Heart left ventricle (tissue), 16 donors: ENCODE measurements around the gene PGAP3. TPM values are rescaled to one million over a fixed set of nuclear protein-coding genes. Genes with fewer than 3 reads are reported as not detected.

Source experiments
- ATAC-seq, 4 donors: fragments of 200-7000 bp; cut with Tn5 transposase; one replicate each; pipeline ENCODE4 v1.9.1; 2020 to 2022; ENCODE audit warnings: moderate library complexity in 4 of 4, mild to moderate bottlenecking in 3 of 4, moderate number of reproducible peaks in 1 of 4
- DNase-seq, 5 donors: peaks; one replicate each; pipeline ENCODE4 v3.0.0-alpha.2; 2020
- H3K27ac ChIP-seq, 12 donors: fragments of 200-600 bp; sonication (generic) in 4 of 12; one replicate each; pipeline versions ENCODE4 v1.5.0 to v1.8.0; 2016 to 2022; ENCODE audit warnings: mild to moderate bottlenecking in 2 of 12
- H3K27me3 ChIP-seq, 9 donors: fragments of 200-600 bp; sonication (generic) in 2 of 9; one replicate each; pipeline versions ENCODE4 v1.5.1 to v1.8.0; 2016 to 2022; ENCODE audit warnings: mild to moderate bottlenecking in 3 of 9
- H3K36me3 ChIP-seq, 9 donors: fragments of 200-600 bp; sonication (generic) in 2 of 9; one replicate each; pipeline versions ENCODE4 v1.5.0 to v1.8.0; 2018 to 2022; ENCODE audit warnings: mild to moderate bottlenecking in 2 of 9
- H3K4me1 ChIP-seq, 12 donors: fragments of 200-600 bp; sonication (generic) in 4 of 12; one replicate each; pipeline versions ENCODE4 v1.5.0 to v1.8.0; 2016 to 2022; ENCODE audit warnings: mild to moderate bottlenecking in 3 of 12
- H3K4me3 ChIP-seq, 12 donors: fragments of 200-600 bp; sonication (generic) in 4 of 12; one replicate each; pipeline versions ENCODE4 v1.5.0 to v1.8.0; 2017 to 2022; ENCODE audit warnings: mild to moderate bottlenecking in 9 of 12, moderate library complexity in 4 of 12
- H3K9me3 ChIP-seq, 12 donors: fragments of 200-600 bp; sonication (generic) in 4 of 12; one replicate each; pipeline versions ENCODE4 v1.5.0 to v1.8.0; 2016 to 2022; ENCODE audit warnings: mild to moderate bottlenecking in 1 of 12
- POLR2A ChIP-seq, 2 donors: fragments of 450-650 bp; IDR thresholded peaks; one replicate each; pipeline ENCODE4 v1.6.1; 2017; ENCODE audit warnings: antibody characterized with exemption in 2 of 2, mild to moderate bottlenecking in 2 of 2, moderate library complexity in 2 of 2
- WGBS, 4 donors: extraction: QIAGEN DNeasy Blood & Tissue Kit in 2 of 4; methylation state at CpG; one replicate each; pipeline versions ENCODE4 v1.1.5 to v1.1.7; 2013 to 2018; 5-methylcytosine and 5-hydroxymethylcytosine counted together
- intact Hi-C, 10 donors: fragments of 100-400 bp; cut with DNase I; formaldehyde crosslinking; loops; one replicate each; pipeline versions ENCODE4 v1.11.1 to v1.14.2; 2022
- microRNA-seq, 4 donors: library from miRNA; unstranded; fragments of <30 nt; microRNA quantifications; one replicate each; pipeline versions ENCODE4 to v1.2.0, GENCODE V29; 2017 to 2020
- polyA plus RNA-seq, 2 donors: library from polyadenylated mRNA; stranded (reverse); fragments of 200-250 nt; gene quantifications; one replicate each; pipeline ENCODE4 v1.2.3, GENCODE V29; 2013
- total RNA-seq, 9 donors: library from RNA; depleted of rRNA in 2 of 9; stranded (reverse); fragments of >200 nt in 2 of 9; fragmentation: NEBNext Ultra II Directional in 3 of 9; extraction: Animal tissue kit (Norgen Biotek cat#: 25700) in 3 of 9; gene quantifications; one replicate each; pipeline versions ENCODE4 v1.1.0 to v1.2.4, GENCODE V29; 2016 to 2023
- TF ChIP-seq, protein P1 (sequence below), 12 donors: fragments of 200-600 bp; sonication (generic) in 4 of 12; IDR thresholded peaks; one replicate each; pipeline versions ENCODE4 v1.5.0 to v1.8.0; 2018 to 2022; ENCODE audit warnings: antibody characterized with exemption in 12 of 12, mild to moderate bottlenecking in 5 of 12
- donor health status: ischemic (EF 13 %, LVEDD 7.1; RV severe dilation, severe dysfunction).
- donor health status: healthy with polysubstance abuse.
- donor health status: DM: no; HTN: yes; CAD: no.
- donor health status: DM: no; HTN: no; CAD: no.
- donor health status: ischemic (EF 25% LVEDD 6.9; RV normal size, moderate dysfunction).
- donor health status: ischemic (EF 25% LVEDD 5.7; RV mildly dilated, moderate dysfunction).
- donor health status: healthy.
- donor health status: DM: yes; HTN: yes; CAD: no.
- donor health status: ischemic (EF 35%, LVEDD 5.7; RV mildly dilated, moderate dysfunction).
- donor health status: nonischemic (EF 11% LVEDD 7.7; RV severe dilation, severe dysfunction).
- donor health status: DM: yes; HTN: yes; CAD: no.
- donor health status: PGD.
- donor health status: ischemic (EF 29% LVEDD 5.4; RV normal size, mild dysfunction).
- donor health status: nonischemic (EF 23%, LVEDD 6.1; RV moderate dilation, normal function).

Gene PGAP3
- total and polyA plus RNA-seq, 11 donors = 8.0 to 18.8 (median 13.3) TPM

DNA sequence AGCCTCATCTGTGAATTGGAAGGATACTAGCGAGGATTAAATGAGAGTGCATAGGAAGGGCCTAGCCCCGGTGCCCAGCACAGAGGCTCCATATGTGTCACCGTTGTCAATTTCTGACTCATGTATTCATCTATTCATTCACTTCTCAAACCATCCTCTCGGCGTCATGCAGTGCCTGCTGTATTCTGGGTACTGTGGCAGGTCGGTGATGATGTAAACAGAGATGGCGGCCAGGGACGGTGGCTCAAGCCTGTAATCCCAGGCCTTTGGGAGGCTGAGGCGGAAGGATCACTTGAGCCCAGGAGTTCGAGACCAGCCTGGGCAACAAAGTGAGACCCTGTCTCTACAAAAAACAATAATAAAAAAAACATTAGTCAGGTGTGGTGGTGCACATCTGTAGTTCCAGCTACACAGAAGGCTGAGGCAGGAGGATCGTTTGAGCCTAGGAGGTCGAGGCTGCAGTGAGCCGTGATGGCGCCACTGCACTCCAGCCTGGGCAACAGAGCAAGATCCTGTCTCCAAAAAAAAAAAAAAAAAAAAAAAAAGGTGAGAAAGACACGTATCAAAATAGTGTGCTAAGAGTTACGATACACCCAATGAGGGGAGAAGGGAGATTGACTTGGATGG is 65.4 kb downstream of the PGAP3 start:
- Histone ChIP-seq H3K9me3 (no peaks in the 10 kb centered on the region), H3K27me3 (peaks cover 6 to 30% (median 26%) of the 10 kb centered on the region in 9 donors), H3K4me3 (no peak overlapping the region), H3K4me1 (peaks cover 0 to 34% (median 13%) of the 10 kb centered on the region in 12 donors), H3K27ac (no peak overlapping the region), H3K36me3 (no peaks in the 10 kb centered on the region)
- intact Hi-C loops = loop anchor here (1.0 to 10.0 kb wide), 20 partner anchors 45 to 362 kb away; partner anchors contain the start of genes PNMT (in 2 of the 10), PSMD3 (in 2 of the 10), MIEN1 (in 1 of the 10) and TCAP (in 1 of the 10)
- WGBS, 4 donors = 55 to 68% (median 62%) methylated on average over 15 to 16 of the region's 16 CpGs
- DNase-seq (no peak), ATAC-seq (no peak)
- TF ChIP-seq POLR2A (IDR thresholded peaks at IDR 0.05) = no peak
- TF ChIP-seq, protein P1, sequence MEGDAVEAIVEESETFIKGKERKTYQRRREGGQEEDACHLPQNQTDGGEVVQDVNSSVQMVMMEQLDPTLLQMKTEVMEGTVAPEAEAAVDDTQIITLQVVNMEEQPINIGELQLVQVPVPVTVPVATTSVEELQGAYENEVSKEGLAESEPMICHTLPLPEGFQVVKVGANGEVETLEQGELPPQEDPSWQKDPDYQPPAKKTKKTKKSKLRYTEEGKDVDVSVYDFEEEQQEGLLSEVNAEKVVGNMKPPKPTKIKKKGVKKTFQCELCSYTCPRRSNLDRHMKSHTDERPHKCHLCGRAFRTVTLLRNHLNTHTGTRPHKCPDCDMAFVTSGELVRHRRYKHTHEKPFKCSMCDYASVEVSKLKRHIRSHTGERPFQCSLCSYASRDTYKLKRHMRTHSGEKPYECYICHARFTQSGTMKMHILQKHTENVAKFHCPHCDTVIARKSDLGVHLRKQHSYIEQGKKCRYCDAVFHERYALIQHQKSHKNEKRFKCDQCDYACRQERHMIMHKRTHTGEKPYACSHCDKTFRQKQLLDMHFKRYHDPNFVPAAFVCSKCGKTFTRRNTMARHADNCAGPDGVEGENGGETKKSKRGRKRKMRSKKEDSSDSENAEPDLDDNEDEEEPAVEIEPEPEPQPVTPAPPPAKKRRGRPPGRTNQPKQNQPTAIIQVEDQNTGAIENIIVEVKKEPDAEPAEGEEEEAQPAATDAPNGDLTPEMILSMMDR (IDR thresholded peaks at IDR 0.05) = no peak

DNA sequence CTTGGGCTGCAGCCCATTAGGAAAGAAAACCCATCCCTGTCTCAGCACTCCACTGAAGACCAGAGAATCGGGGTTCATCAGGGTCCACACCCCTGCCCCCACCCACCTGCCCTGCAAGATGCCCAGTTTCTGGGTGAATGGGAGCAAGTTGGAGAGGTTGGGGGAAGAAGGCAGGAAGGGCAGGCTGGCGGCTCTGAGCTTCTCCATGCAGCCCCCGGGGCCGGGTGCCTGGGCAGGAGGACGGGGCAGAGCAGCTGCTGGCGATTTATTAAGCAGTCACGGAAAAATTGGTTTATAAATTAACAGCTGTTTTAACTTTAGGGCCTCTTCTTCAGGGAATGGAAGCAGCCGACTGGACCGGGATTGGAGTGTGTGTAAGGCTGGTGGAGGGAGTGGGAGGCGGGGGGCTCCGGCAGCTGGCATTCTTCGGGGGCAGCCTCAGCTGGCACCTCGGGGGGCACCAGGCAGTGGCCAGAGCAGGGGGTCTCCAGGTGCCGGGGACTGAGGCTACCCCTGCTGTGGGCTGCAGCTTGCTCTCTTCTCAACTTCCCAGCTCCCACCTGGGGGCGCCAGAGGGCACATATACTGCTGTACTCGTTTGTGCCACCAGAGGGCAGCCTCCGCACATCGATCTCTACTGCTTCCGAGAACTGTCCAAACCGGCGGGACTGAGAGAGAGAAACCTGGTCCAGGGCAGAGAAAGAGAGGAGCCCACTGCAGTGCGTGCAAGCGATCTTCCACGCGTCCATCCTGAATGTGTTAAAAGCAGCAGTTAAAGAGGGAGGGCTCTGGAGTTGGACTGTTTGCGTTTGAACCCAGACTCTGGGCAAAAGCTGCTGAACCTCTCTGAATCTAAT is 66.1 kb downstream of the PGAP3 start:
- Histone ChIP-seq H3K27me3 (peaks cover 0 to 23% (median 19%) of the 10 kb centered on the region in 9 donors), H3K4me3 (no peak overlapping the region), H3K27ac (no peak overlapping the region), H3K4me1 (peaks cover 0 to 31% (median 10%) of the 10 kb centered on the region in 12 donors), H3K36me3 (no peaks in the 10 kb centered on the region), H3K9me3 (no peaks in the 10 kb centered on the region)
- DNase-seq = peak; percentile 77 to 93 (median 84)
- TF ChIP-seq, protein P1 (IDR thresholded peaks at IDR 0.05) = peak; percentile 99 to 100 (median 100)
- TF ChIP-seq POLR2A (IDR thresholded peaks at IDR 0.05) = no peak
- ATAC-seq = peak; percentile 67 to 79 (median 74)
- WGBS, 4 donors = 9 to 13% (median 12%) methylated on average over 15 to 26 of the region's 26 CpGs
- intact Hi-C loops = loop anchor here (1.0 to 10.0 kb wide), 19 partner anchors 46 to 363 kb away; partner anchors contain the start of genes PNMT (in 2 of the 10), PSMD3 (in 2 of the 10), MIEN1 (in 1 of the 10) and TCAP (in 1 of the 10)

Small RNA genes lying within 50 kb of the gene (microRNA-seq; reads per million reads assigned to microRNA genes)
- 0.60 to 1.5 (median 1.0) reads per million in 4 donors for gene MIR4728

Other genes with a start within 250 kb of the PGAP3 start
- gene MED1, start 236.8 kb downstream of the PGAP3 start, total RNA-seq = 10 to 100 TPM; 18.0 to 29.4 (median 20.8) TPM
- gene MED1, start 236.8 kb downstream of the PGAP3 start, polyA plus RNA-seq = 10 to 100 TPM in 1 of 2 donors, 1 to 10 TPM in 1; 7.2 to 14.7 TPM
- 10 to 100 TPM; 15.8 to 34.3 (median 23.1) TPM for gene CDK12, start 226.6 kb downstream of the PGAP3 start, total RNA-seq
- 10 to 100 TPM in 1 of 2 donors, 1 to 10 TPM in 1; 7.0 to 12.6 TPM for gene CDK12, start 226.6 kb downstream of the PGAP3 start, polyA plus RNA-seq
- not detected for gene NEUROD2, start 80.1 kb downstream of the PGAP3 start, total RNA-seq
- not detected for gene NEUROD2, start 80.1 kb downstream of the PGAP3 start, polyA plus RNA-seq
- gene PPP1R1B, start 61.1 kb downstream of the PGAP3 start, total RNA-seq = 1 to 10 TPM in 4 of 9 donors, under 1 TPM in 4, not detected in 1; 0.54 to 5.8 (median 0.88) TPM
- 1 to 10 TPM in 1 of 2 donors, under 1 TPM in 1; 0.61 to 2.5 TPM for gene PPP1R1B, start 61.1 kb downstream of the PGAP3 start, polyA plus RNA-seq
- gene STARD3, start 50.9 kb downstream of the PGAP3 start, total RNA-seq = 10 to 100 TPM; 14.1 to 36.5 (median 19.3) TPM
- 10 to 100 TPM; 24.2 to 57.2 TPM for gene STARD3, start 50.9 kb downstream of the PGAP3 start, polyA plus RNA-seq
- gene TCAP, start 22.7 kb downstream of the PGAP3 start, total RNA-seq = 1,000 to 10,000 TPM; 2,428 to 9,343 (median 4,137) TPM
- gene TCAP, start 22.7 kb downstream of the PGAP3 start, polyA plus RNA-seq = 1,000 to 10,000 TPM; 2,028 to 5,784 TPM
- gene PNMT, start 19.6 kb downstream of the PGAP3 start, total RNA-seq = 1 to 10 TPM; 2.4 to 7.9 (median 6.0) TPM
- gene PNMT, start 19.6 kb downstream of the PGAP3 start, polyA plus RNA-seq = 10 to 100 TPM; 13.0 to 15.6 TPM
- gene ERBB2, start 12.0 kb upstream of the PGAP3 start, total RNA-seq = 10 to 100 TPM; 51.4 to 95.1 (median 79.3) TPM
- 10 to 100 TPM; 29.7 to 77.4 TPM for gene ERBB2, start 12.0 kb upstream of the PGAP3 start, polyA plus RNA-seq
- 10 to 100 TPM; 34.3 to 98.1 (median 53.3) TPM for gene MIEN1, start 42.5 kb upstream of the PGAP3 start, total RNA-seq
- 100 to 1,000 TPM in 1 of 2 donors, 10 to 100 TPM in 1; 87.6 to 159 TPM for gene MIEN1, start 42.5 kb upstream of the PGAP3 start, polyA plus RNA-seq
- 1 to 10 TPM in 7 of 9 donors, under 1 TPM in 2; 0.48 to 8.2 (median 1.7) TPM for gene GRB7, start 49.9 kb upstream of the PGAP3 start, total RNA-seq
- gene GRB7, start 49.9 kb upstream of the PGAP3 start, polyA plus RNA-seq = 1 to 10 TPM in 1 of 2 donors, under 1 TPM in 1; 0.57 to 1.3 TPM
- gene IKZF3, start 176.3 kb upstream of the PGAP3 start, total RNA-seq = 1 to 10 TPM in 2 of 9 donors, under 1 TPM in 7; 0.07 to 6.9 (median 0.22) TPM
- under 1 TPM; 0.08 to 0.11 TPM for gene IKZF3, start 176.3 kb upstream of the PGAP3 start, polyA plus RNA-seq
- not detected for gene ZPBP2, start 180.1 kb upstream of the PGAP3 start, total RNA-seq
- not detected for gene ZPBP2, start 180.1 kb upstream of the PGAP3 start, polyA plus RNA-seq
- gene GSDMB, start 230.6 kb upstream of the PGAP3 start, total RNA-seq = 1 to 10 TPM; 1.6 to 5.3 (median 2.8) TPM
- gene GSDMB, start 230.6 kb upstream of the PGAP3 start, polyA plus RNA-seq = 1 to 10 TPM; 2.0 to 4.7 TPM
- gene ORMDL3, start 239.5 kb upstream of the PGAP3 start, total RNA-seq = 100 to 1,000 TPM in 1 of 9 donors, 10 to 100 TPM in 8; 40.0 to 111 (median 59.2) TPM
- 10 to 100 TPM; 49.9 to 64.0 TPM for gene ORMDL3, start 239.5 kb upstream of the PGAP3 start, polyA plus RNA-seq
- not detected for gene LRRC3C, start 239.7 kb upstream of the PGAP3 start, total RNA-seq
- not detected for gene LRRC3C, start 239.7 kb upstream of the PGAP3 start, polyA plus RNA-seq